Stimulated activated memory B cell treated with anti-CD40 and anti-IgM and Interleukin-4, amounts not matched to agents 10 μg/mL and 1 μg/mL and 100 μg/mL, for 72 hours (primary cell): ENCODE results near the gene CCL3.
"Not testable (repeated sequence)": the region's sequence is repeated elsewhere in the genome, so short reads cannot be mapped to it uniquely, and the experiment has no call there.

Experiments
- ATAC-seq: fragments of 150-1000 bp; cut with Tn5 transposase; 2 replicates; pipeline ENCODE4 v1.10.0; 2021
- H3K27ac Mint-ChIP-seq: one replicate; pipeline ENCODE4 v1.8.0; 2022; ENCODE audit warnings: mild to moderate bottlenecking, mixed read lengths
- H3K27me3 Mint-ChIP-seq: one replicate; pipeline ENCODE4 v1.8.0; 2022; ENCODE audit warnings: mixed read lengths
- H3K36me3 Mint-ChIP-seq: one replicate; pipeline ENCODE4 v1.8.0; 2022; ENCODE audit warnings: mixed read lengths
- H3K4me1 Mint-ChIP-seq: one replicate; pipeline ENCODE4 v1.8.0; 2022; ENCODE audit warnings: mixed read lengths
- H3K4me3 Mint-ChIP-seq: one replicate; pipeline ENCODE4 v1.8.0; 2022; ENCODE audit warnings: mild to moderate bottlenecking, moderate library complexity, mixed read lengths
- H3K9me3 Mint-ChIP-seq: one replicate; pipeline ENCODE4 v1.8.0; 2022; ENCODE audit warnings: mixed read lengths

The CCL3 gene

GRCh38 chr17:36083691-36084090, 6.3 kb downstream of the CCL3 start:
- not testable (repeated sequence) for H3K9me3 Mint-ChIP-seq, H3K4me3 Mint-ChIP-seq, H3K36me3 Mint-ChIP-seq, H3K27ac Mint-ChIP-seq, ATAC-seq, H3K27me3 Mint-ChIP-seq
- H3K4me1 Mint-ChIP-seq = peaks cover 33% of the 10 kb centered on the region

DNA sequence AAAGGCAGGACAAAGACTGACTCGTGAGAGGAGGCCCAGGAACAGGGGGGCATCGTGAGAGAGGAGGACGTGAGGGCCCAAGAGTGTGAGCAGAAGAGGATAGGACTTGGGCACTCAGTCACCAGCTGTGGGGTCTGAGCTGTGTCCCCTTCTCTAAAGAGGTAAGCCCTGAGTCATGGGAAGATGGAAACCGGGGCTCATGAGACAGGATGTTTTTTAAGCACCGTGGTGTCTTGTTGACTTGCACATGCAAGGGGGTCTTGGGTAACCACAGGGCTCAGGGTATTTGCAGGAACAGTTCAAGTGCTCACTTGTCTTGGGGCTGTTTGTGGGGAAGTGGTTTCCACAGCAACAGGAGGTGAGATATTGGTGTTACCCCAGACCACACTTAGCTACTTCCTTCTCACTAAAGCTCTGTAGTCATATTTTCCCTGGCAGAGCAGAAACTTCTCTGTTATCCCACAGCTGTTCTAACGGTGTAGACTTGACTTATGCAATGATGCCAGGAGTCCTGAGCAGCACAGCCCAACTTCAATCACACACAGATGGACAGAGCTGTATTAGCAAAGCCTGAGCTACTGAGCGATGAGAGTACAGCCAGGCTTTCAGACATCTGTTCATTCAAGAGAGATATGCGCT, 7.3 kb downstream of the CCL3 start:
- peaks cover 31% of the 10 kb centered on the region for H3K4me1 Mint-ChIP-seq
- peak; percentile 88 for ATAC-seq
- H3K27ac Mint-ChIP-seq = peak overlapping the region; percentile 81
- peak overlapping the region; percentile 67 for H3K4me3 Mint-ChIP-seq
- H3K9me3 Mint-ChIP-seq, H3K36me3 Mint-ChIP-seq, H3K27me3 Mint-ChIP-seq: not testable (repeated sequence)

DNA sequence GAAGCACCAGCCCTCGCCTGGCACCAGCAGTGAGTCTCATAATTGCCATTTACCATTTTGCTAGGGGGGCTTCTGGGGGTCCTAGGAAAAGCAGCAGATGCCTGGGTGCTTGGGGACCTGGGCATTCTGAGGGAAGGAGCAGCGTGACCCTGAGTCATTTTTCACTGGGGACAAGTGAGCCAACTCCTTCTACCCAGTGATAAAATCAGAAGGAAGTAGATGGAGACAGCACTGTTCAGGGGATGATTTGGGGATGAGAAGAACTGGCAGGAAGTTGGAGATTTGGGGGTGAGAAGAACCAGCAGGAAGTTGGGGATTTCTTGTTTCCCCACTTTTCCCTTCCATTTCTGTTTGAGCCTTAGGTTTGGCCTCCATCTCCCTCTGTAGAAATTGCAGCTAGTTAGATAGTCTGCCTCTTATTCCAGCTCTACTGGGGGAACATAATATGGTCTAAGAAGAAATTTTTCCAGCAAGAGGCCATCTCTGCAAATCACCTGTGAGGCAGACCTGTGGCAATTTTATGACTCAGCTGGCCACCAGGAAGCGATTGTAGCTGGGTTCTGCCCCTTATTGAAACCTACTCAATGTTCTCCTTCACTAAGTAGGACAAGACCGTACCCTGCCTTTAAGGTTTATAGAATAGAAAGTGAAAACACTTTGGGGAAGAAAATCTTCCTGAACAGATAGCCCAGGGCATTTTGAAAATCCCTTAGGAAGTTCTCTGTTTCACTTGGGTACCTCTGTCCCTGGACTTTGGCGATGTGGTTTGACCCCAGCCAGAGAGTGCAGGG, 8.1 kb downstream of the CCL3 start:
- not testable (repeated sequence) for H3K36me3 Mint-ChIP-seq, H3K27me3 Mint-ChIP-seq, H3K9me3 Mint-ChIP-seq
- Mint-ChIP-seq H3K4me1 (peaks cover 31% of the 10 kb centered on the region), H3K27ac (peak overlapping the region; percentile 81), H3K4me3 (peak overlapping the region; percentile 67)
- peak; percentile 72 for ATAC-seq

DNA sequence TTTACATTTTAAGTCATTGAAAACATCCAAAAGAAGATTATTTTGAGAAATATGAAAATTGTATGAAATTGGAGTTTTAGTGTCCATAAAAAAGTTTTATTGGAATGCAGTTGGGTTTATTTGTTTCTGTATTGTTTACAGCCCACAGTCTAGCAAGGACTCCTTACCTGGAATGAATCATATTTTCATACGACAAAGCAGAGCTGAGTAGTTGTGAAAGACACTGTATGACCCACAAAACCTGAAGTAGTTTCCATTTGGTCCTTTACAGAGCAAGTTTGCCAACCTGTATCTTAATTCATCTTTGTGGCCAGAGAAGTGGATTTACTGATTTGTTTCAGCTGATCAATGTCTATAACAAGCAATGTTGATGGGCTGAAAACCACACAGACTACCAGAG, 15.6 kb downstream of the CCL3 start:
- Mint-ChIP-seq H3K36me3 (peaks cover 6% of the 10 kb centered on the region), H3K4me3 (no peak overlapping the region), H3K4me1 (peaks cover 10% of the 10 kb centered on the region), H3K27ac (no peak overlapping the region), H3K9me3 (peaks cover 4% of the 10 kb centered on the region), H3K27me3 (peaks cover 13% of the 10 kb centered on the region)
- ATAC-seq = no peak

DNA sequence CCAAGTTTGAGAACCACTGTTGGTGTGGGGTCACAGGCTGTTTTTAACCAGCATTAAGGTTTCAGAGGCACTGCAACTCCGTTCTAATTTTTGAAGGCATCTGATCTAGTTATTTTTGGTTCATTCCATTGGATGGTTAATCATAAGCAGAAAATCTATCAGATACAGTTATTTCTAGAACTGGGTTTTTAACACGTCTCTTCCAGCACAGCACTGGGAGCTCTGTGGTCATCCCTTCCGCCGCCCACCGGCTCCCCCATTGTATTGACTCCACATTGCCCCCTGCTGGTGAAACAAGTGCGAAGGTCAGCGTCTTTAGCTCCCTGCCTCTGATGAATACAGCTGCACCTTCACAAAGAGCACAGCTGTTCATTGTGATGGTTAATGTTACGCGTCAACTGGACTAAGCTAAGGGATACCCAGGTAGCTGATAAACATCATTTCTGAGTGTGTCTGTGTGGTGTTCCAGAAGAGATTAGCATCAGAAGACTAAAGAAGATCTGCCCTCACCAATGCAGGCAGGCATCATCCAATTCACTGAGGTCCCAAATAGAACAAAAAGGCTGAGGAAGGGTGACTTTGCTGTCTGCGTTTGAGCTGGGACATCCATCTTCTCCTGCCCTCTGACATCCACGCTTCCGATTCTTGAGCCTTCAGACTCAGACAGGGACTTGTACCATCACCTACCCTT, 17.4 kb downstream of the CCL3 start:
- ATAC-seq = peak; percentile 72
- peaks cover 10% of the 10 kb centered on the region for H3K4me1 Mint-ChIP-seq
- peaks cover 15% of the 10 kb centered on the region for H3K27me3 Mint-ChIP-seq
- peaks cover 6% of the 10 kb centered on the region for H3K36me3 Mint-ChIP-seq
- H3K27ac Mint-ChIP-seq = no peak overlapping the region
- H3K9me3 Mint-ChIP-seq = no peaks in the 10 kb centered on the region
- no peak overlapping the region for H3K4me3 Mint-ChIP-seq

GRCh38 chr17:36071751-36072150, 18.2 kb downstream of the CCL3 start:
- Mint-ChIP-seq H3K27me3 (peaks cover 15% of the 10 kb centered on the region), H3K4me3 (no peak overlapping the region), H3K36me3 (peaks cover 2% of the 10 kb centered on the region), H3K27ac (no peak overlapping the region), H3K9me3 (no peaks in the 10 kb centered on the region), H3K4me1 (peaks cover 10% of the 10 kb centered on the region)
- no peak for ATAC-seq

- Mint-ChIP-seq H3K36me3 (no peaks in the 10 kb centered on the region), H3K4me3 (no peak overlapping the region), H3K9me3 (no peaks in the 10 kb centered on the region), H3K27ac (no peak overlapping the region), H3K4me1 (peaks cover 10% of the 10 kb centered on the region), H3K27me3 (peaks cover 15% of the 10 kb centered on the region)
- no peak for ATAC-seq
Observed at GRCh38 chr17:36070427-36070826, 19.5 kb downstream of the CCL3 start.

GRCh38 chr17:36069136-36069535, 20.8 kb downstream of the CCL3 start:
- Mint-ChIP-seq H3K27ac (no peak overlapping the region), H3K9me3 (no peaks in the 10 kb centered on the region), H3K4me3 (no peak overlapping the region), H3K27me3 (peaks cover 15% of the 10 kb centered on the region), H3K4me1 (peaks cover 10% of the 10 kb centered on the region), H3K36me3 (no peaks in the 10 kb centered on the region)
- no peak for ATAC-seq

- no peak overlapping the region for H3K4me3 Mint-ChIP-seq
- peaks cover 15% of the 10 kb centered on the region for H3K27me3 Mint-ChIP-seq
- H3K9me3 Mint-ChIP-seq = no peaks in the 10 kb centered on the region
- H3K36me3 Mint-ChIP-seq = no peaks in the 10 kb centered on the region
- H3K4me1 Mint-ChIP-seq = peaks cover 10% of the 10 kb centered on the region
- ATAC-seq = no peak
- no peak overlapping the region for H3K27ac Mint-ChIP-seq
Observed at GRCh38 chr17:36068524-36068923, 21.4 kb downstream of the CCL3 start.

DNA sequence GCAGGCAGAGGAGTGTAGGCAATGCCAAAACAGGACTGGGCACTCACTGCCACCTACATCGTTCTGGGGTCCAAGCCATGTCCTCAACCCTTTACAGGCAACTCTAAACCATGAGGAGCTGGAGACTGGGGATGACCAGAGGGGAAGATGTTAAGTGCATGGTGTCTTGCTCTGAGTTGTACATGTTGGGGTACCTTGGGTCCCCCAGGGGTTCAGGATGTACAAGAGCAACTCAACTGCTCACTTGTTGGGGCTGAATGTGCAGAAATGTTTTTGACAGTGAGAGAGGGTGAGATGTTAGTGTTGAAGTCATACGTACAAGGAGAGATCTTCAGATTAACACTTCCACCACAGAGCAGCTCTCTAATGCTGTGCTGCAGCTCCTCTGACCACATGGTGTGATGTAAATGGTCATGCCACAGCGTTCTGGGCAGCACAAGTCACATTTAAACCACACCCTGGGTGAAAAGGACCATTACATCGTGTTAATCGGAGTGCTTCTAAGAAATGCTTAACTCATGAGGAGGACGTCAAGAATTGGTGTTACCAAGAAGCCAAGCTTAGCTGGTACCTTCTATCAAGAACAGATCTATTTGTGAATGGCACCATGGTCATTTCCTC, 23.5 kb downstream of the CCL3 start:
- Mint-ChIP-seq H3K4me1 (peaks cover 6% of the 10 kb centered on the region), H3K27ac (no peak overlapping the region), H3K9me3 (no peaks in the 10 kb centered on the region), H3K27me3 (peaks cover 15% of the 10 kb centered on the region), H3K4me3 (no peak overlapping the region), H3K36me3 (no peaks in the 10 kb centered on the region)
- no peak for ATAC-seq

GRCh38 chr17:36063786-36064541, 26.0 kb downstream of the CCL3 start, which contains the start of gene CCL18:
TSS of gene CCL18 (plus strand) at chr17:36064272. CDS start at chr17:36064343, 71 bp downstream.
- H3K4me1 Mint-ChIP-seq = peaks cover 6% of the 10 kb centered on the region
- no peaks in the 10 kb centered on the region for H3K9me3 Mint-ChIP-seq
- H3K27me3 Mint-ChIP-seq = no peaks in the 10 kb centered on the region
- H3K4me3 Mint-ChIP-seq = no peak within 1 kb of the TSS
- ATAC-seq = no peak
- no peaks in the 10 kb centered on the region for H3K36me3 Mint-ChIP-seq
- no peak within 1 kb of the TSS for H3K27ac Mint-ChIP-seq

GRCh38 chr17:36060816-36061215, 29.1 kb downstream of the CCL3 start:
- Mint-ChIP-seq H3K4me1 (peaks cover 6% of the 10 kb centered on the region), H3K4me3 (no peak overlapping the region), H3K27ac (no peak overlapping the region), H3K27me3 (no peaks in the 10 kb centered on the region), H3K36me3 (no peaks in the 10 kb centered on the region), H3K9me3 (no peaks in the 10 kb centered on the region)
- ATAC-seq = no peak

- Mint-ChIP-seq H3K36me3 (no peaks in the 10 kb centered on the region), H3K4me1 (peaks cover 11% of the 10 kb centered on the region), H3K9me3 (no peaks in the 10 kb centered on the region), H3K27ac (no peak overlapping the region), H3K4me3 (no peak overlapping the region), H3K27me3 (no peaks in the 10 kb centered on the region)
- no peak for ATAC-seq
Observed at GRCh38 chr17:36059406-36059805, 30.5 kb downstream of the CCL3 start.

DNA sequence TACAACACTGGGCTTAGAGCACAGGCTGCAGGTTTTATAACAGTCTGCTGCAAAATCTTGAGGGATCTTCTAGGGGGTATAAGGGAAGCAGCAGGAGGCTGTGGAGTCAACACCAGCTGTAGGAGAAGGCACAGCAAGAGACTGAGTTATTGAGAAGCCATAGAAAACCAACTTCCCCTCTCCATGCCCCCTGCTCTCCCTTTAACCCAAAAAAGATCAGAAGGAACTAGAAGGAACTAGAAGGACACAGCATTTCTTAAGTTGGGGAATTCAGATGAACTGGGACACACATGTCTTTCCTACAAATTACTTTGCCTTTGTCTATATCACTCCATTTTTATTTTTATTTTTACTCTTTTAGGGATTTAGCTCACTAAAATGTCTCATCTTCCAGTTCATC, 32.0 kb downstream of the CCL3 start:
- H3K4me1 Mint-ChIP-seq = peaks cover 6% of the 10 kb centered on the region
- H3K27me3 Mint-ChIP-seq = no peaks in the 10 kb centered on the region
- no peaks in the 10 kb centered on the region for H3K9me3 Mint-ChIP-seq
- no peak overlapping the region for H3K27ac Mint-ChIP-seq
- no peak for ATAC-seq
- H3K4me3 Mint-ChIP-seq = no peak overlapping the region
- no peaks in the 10 kb centered on the region for H3K36me3 Mint-ChIP-seq
